Epithelial cell of esophagus (primary cell): Measurements from ENCODE around the gene HS6ST2.

Experiments used
- DNase-seq: peaks from one replicate; pipeline ENCODE4 v3.0.0; 2010; ENCODE audit warnings: low read depth
- H3K4me3 ChIP-seq: 2 replicates; pipeline ENCODE4 v1.5.1; 2011; ENCODE audit warnings: mild to moderate bottlenecking, low read length, control low read depth
- TF ChIP-seq, protein P1 (sequence below): IDR thresholded peaks from 2 replicates; pipeline ENCODE4 v1.5.1; 2011; ENCODE audit warnings: low read depth, mild to moderate bottlenecking, low read length, control low read depth, inconsistent platforms; ENCODE audit not compliant: insufficient read depth; ENCODE audit errors: missing control alignments

The HS6ST2 gene

DNA sequence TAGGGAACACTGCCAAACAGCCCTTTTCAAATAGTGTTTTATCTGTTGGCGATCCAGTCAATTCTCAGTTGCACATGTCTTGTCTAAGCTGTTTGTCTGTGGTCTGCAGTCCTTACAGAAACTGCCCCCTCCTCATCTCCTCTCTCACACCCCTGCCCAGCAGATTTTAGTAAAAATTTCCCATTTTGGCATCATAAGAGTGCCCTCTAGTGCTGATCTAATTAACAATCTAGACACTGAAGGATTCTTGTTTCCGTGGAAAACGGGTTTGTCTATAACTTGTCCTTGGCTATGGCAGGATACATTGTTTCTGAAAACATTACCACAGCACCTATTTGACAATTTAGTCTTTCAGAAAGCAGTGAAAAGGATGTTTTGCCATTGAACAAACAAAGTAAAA lies 242.4 kb downstream of the HS6ST2 start:
- TF ChIP-seq, protein P1, sequence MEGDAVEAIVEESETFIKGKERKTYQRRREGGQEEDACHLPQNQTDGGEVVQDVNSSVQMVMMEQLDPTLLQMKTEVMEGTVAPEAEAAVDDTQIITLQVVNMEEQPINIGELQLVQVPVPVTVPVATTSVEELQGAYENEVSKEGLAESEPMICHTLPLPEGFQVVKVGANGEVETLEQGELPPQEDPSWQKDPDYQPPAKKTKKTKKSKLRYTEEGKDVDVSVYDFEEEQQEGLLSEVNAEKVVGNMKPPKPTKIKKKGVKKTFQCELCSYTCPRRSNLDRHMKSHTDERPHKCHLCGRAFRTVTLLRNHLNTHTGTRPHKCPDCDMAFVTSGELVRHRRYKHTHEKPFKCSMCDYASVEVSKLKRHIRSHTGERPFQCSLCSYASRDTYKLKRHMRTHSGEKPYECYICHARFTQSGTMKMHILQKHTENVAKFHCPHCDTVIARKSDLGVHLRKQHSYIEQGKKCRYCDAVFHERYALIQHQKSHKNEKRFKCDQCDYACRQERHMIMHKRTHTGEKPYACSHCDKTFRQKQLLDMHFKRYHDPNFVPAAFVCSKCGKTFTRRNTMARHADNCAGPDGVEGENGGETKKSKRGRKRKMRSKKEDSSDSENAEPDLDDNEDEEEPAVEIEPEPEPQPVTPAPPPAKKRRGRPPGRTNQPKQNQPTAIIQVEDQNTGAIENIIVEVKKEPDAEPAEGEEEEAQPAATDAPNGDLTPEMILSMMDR, result peak; percentile 20
- no peak for DNase-seq
- H3K4me3 ChIP-seq, result no peak overlapping the region

GRCh38 chrX:132714913-132715312 lies 243.5 kb downstream of the HS6ST2 start:
- TF ChIP-seq, protein P1, result no peak
- DNase-seq, result no peak
- no peak overlapping the region for H3K4me3 ChIP-seq

DNA sequence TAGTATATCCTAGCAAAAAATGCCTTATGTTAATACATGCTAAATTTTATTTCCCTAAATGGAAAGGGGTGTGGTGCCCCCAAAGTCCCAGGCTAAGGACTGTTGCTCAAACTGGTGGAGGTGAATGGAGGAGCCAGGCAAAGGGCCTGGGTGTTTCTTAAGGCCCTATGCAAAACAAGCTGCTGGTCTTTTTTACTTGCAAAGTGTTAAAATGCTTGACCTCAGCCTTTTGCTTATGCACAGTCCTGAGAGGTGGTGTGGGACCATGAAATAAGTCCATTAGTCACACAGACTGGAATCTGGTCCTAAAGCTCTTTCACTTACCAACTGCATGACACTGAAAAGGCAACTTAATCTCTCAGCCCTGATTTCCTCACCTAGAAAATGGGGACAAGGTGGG lies 246.1 kb downstream of the HS6ST2 start:
- TF ChIP-seq, protein P1, result no peak
- no peak for DNase-seq
- no peak overlapping the region for H3K4me3 ChIP-seq

GRCh38 chrX:132710656-132711155 lies 247.7 kb downstream of the HS6ST2 start:
- TF ChIP-seq, protein P1, result no peak
- no peak for DNase-seq
- no peak overlapping the region for H3K4me3 ChIP-seq

DNA sequence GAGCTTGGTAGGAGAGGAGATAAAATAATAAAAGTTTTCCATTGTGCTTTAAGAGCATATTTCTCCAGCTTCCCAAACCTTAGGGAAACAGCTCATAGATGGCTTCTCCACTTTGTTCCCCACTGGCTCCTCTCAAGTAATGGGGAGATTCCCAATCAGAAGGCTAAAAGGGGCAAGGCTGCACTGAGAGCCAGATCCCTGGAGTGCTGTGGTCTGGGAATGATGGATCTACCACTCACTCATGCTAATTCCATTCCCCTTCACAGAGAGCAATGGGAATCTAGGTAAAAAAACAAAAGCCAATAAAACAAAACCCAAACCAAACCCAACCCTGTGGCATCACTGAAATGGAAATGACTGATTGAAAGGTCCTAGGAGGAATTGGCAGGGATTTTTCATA lies 249.9 kb downstream of the HS6ST2 start:
- TF ChIP-seq, protein P1, result no peak
- DNase-seq, result no peak
- no peak overlapping the region for H3K4me3 ChIP-seq

DNA sequence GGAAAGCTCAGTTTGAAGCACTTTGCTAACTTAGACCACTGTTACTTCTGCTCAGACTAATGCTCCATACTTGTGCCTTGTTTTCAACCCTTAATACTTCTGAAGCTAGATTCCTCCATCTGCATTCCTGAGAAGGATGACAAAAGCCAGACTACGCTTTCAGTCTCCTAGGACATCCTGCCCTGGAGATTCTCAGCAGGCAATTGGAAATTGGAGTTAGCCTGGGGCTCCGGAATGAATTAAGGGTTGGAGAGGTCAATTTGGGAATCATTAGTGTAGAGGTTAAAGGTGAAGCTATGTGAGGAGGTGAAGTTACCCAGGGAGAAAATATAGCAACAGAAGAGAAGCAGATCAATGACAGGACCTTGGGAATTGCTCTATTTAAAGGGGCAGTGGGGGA lies 253.7 kb downstream of the HS6ST2 start:
- DNase-seq, result no peak
- TF ChIP-seq, protein P1, result no peak
- no peak overlapping the region for H3K4me3 ChIP-seq

GRCh38 chrX:132694382-132694781 lies 264.0 kb downstream of the HS6ST2 start:
- TF ChIP-seq, protein P1, result no peak
- no peak overlapping the region for H3K4me3 ChIP-seq
- no peak for DNase-seq
